Head of caudate nucleus (tissue), 42 donors: Measurements from ENCODE around the gene MYBPC1.
"Not testable (repeated sequence)": the region's sequence is repeated elsewhere in the genome, so short reads cannot be mapped to it uniquely, and the experiment has no call there.

Experiments used
- DNase-seq, 42 donors: peaks; one replicate each; pipeline versions ENCODE4 v3.0.0 to v3.0.0-alpha.2; 2020 to 2021; ENCODE audit warnings: mixed read lengths in 7 of 42
- intact Hi-C: fragments of 100-400 bp; cut with DNase I; formaldehyde crosslinking; loops from one replicate; pipeline ENCODE4 v1.15.0; 2022

MYBPC1 gene

GRCh38 chr12:101642115-101643067 lies 47.6 kb downstream of the MYBPC1 start:
- intact Hi-C loops: no loop called here
- DNase-seq: peak in 6 of 42 donors; percentile 2 to 44 (median 16)

GRCh38 chr12:101647711-101648110 lies 52.9 kb downstream of the MYBPC1 start:
- DNase-seq: no peak
- intact Hi-C loops: no loop called here

GRCh38 chr12:101648195-101648594 lies 53.4 kb downstream of the MYBPC1 start:
- intact Hi-C loops: no loop called here

DNA sequence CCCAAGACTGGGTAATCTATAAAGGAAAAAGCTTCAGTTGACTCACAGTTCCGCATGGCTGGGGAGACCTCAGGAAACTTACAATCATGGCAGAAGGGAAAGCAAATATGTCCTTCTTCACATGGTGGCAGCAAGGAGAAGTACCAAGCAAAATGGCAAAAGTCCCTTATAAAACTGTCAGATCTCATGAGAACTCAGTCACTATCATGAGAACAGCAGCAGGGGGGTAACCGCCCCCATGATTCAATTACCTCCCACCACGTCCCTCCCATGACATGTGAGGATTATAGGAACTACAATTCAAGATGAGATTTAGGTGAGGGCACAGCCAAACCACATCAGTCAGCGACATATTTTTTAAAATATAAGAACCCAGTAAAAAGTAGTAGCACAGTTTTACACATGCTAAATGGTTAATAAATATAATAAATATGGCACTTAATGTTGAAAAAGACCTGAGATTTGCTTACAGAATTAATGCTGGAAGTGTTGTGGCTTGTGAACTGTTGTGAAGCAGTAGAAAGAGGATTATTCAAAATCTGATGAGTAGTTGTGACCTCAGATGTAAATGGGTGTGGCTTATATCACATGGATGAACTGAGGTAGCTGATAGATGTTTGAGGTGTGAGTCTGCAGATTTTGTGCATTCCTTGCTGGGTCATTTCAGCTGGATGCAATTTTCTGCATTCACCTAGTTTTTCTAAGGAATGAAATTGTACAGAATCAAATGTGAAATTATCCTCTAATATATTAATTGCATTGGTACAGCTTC lies 55.8 kb downstream of the MYBPC1 start:
- no peak for DNase-seq
- intact Hi-C loops: no loop called here

More at GRCh38 chr12:101648195-101648594, 53.4 kb downstream of the MYBPC1 start:
- no peak for DNase-seq

DNA sequence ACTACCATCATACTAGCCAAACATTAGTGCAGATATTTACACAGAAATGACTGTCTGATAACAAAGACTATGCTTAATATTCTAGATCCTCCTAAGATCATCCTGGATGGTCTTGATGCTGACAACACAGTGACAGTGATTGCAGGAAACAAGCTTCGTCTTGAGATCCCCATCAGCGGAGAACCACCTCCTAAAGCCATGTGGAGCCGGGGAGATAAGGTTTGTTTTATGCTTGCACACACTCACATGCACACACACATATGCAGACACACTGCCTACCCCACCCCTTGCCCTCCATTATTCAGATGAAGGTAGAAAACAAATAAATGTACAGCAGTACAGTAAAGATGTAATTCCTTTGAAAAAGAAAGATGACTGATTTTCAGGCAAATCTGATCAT lies 58.3 kb downstream of the MYBPC1 start:
- intact Hi-C loops: no loop called here
- no peak for DNase-seq

- intact Hi-C loops: no loop called here
- DNase-seq: no peak
Measured at GRCh38 chr12:101653503-101653902, 58.7 kb downstream of the MYBPC1 start.

DNA sequence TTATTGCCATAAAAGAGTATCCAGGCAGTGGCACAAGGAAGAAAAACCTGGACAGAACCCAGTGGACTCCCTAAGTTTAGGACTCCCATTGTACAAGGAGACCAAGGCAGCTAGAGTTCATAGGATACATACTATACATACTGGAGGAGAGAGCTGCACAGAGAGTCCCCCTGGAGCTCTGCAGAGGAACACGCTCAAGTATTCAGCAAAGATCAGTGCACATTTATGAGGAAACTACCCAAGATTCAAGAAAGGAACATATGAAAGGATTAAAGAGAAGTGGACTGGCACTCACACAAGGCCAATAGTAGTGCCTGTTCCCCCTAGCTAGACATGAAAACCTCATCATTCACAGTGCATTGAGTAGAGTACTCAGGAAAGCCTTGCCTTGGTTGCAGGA lies 59.7 kb downstream of the MYBPC1 start:
- intact Hi-C loops: no loop called here
- no peak for DNase-seq

- no peak for DNase-seq
- intact Hi-C loops: no loop called here
Measured at GRCh38 chr12:101655393-101655792, 60.6 kb downstream of the MYBPC1 start.

DNA sequence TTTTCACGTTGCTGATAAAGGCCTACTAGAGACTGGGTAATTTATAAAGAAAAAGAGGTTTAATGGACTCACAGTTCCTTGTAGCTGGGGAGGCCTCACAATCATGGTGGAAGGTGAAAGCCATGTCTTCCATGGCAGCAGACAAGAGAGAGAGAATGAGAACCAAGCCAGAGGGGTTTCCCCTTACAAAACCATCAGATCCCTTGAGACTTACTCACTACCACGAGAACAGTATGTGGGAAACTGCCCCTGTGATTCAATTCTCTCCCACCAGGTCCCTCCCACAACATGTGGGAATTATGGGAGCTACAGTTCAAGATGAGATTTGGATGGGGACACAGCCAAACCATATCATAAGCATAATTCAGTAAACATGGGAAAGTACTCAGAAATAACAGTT lies 65.9 kb downstream of the MYBPC1 start:
- intact Hi-C loops, DNase-seq: not testable (repeated sequence)

DNA sequence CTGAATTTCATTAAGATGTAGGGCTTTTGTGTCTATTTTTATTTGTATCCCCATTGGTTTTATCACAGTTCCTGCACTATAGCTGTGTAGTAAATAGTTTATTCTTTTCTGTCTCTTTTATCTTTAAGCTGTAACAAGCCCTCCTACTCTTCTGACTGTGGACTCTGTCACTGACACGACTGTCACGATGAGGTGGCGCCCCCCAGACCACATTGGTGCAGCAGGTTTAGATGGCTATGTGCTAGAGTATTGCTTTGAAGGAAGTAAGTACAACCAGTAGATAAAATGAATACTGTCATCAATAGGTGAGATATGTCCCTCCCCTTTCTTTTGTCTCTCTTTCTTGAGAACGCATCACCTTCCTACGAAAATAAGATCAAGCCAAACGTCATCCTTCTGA lies 68.5 kb downstream of the MYBPC1 start:
- intact Hi-C loops: no loop called here
- DNase-seq: no peak

GRCh38 chr12:101664992-101665391 lies 70.2 kb downstream of the MYBPC1 start:
- intact Hi-C loops: no loop called here
- DNase-seq: no peak

- intact Hi-C loops: no loop called here
- peak in 24 of 42 donors; percentile 5 to 69 (median 32) for DNase-seq
Measured at GRCh38 chr12:101666052-101666728, 71.4 kb downstream of the MYBPC1 start.

GRCh38 chr12:101667591-101667990 lies 72.8 kb downstream of the MYBPC1 start:
- intact Hi-C loops: no loop called here
- no peak for DNase-seq

GRCh38 chr12:101670007-101670671 lies 75.4 kb downstream of the MYBPC1 start:
- intact Hi-C loops: no loop called here
- peak in 9 of 42 donors; percentile 9 to 49 (median 31) for DNase-seq

DNA sequence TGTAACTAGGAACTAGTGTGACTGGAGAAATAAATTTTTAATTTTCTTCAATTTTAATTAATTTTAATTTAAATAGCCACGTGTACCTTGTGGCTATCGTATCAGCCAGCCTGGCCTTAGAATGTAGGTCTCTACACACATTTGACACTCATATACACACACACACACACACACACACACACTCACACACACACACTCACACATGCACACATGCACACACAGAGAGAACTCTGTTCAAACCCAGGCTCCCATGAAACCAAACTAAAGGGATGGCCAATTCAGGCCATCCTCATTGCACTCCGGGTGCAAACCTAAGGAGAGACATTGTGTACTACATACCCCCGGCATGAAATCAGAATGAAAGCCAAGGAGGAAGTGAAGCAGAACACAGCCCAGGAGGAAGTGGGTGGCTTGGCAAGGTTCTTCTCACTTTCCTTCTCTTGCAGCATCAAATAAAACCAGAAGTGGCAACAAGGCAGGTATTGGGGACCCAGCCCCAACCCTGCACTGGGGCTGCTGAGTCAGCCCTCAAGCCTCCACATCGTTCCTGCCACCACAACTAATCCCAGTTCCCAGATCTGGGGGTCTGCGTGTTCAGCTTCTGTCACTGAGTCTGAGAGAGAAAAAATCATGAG lies 76.5 kb downstream of the MYBPC1 start:
- peak in 17 of 42 donors; percentile 10 to 49 (median 20) for DNase-seq
- intact Hi-C loops: no loop called here

GRCh38 chr12:101671833-101672232 lies 77.1 kb downstream of the MYBPC1 start:
- intact Hi-C loops: no loop called here
- no peak for DNase-seq

GRCh38 chr12:101675555-101675954 lies 80.8 kb downstream of the MYBPC1 start:
- no peak for DNase-seq
- intact Hi-C loops: no loop called here

DNA sequence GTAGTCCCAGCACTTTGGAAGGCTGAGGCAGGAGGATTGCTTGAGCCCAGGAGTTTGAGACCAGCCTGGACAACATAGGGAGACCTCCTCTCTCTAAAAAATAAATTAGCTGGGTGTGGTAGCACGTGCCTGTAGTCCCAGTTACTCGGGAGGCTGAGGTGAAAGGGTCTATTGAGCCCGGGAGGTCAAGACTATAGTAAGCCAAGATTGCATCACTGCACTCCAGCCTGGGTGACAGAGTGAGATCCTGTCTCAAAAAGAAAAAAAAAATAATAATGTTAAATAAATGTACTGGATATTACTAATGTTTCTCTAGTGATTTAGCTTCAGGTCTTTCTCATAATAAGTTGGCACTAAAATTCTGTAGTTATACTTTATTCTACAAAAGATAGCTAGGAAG lies 81.7 kb downstream of the MYBPC1 start:
- intact Hi-C loops, DNase-seq: not testable (repeated sequence)

- no peak for DNase-seq
- intact Hi-C loops: no loop called here
Measured at GRCh38 chr12:101678081-101678480, 83.3 kb downstream of the MYBPC1 start.
